Esophagus squamous epithelium (tissue), 4 donors: Measurements from ENCODE around the gene PRRX2.

ENCODE experiments used
- CTCF ChIP-seq, 6 experiments: fragments of 450-650 bp in 4 of 6; fragments of 200-600 bp in 2 of 6; sonication (generic) in 2 of 6; IDR thresholded peaks; one replicate each; pipeline ENCODE4 v1.5.1; 2016 to 2019; ENCODE audit warnings: antibody characterized with exemption in 6 of 6, mild to moderate bottlenecking in 4 of 6, moderate library complexity in 4 of 6
- POLR2A ChIP-seq, 4 donors: fragments of 450-650 bp; IDR thresholded peaks; one replicate each; pipeline ENCODE4 v1.6.1; 2017; ENCODE audit warnings: antibody characterized with exemption in 4 of 4, mild to moderate bottlenecking in 4 of 4, moderate library complexity in 3 of 4

DNA sequence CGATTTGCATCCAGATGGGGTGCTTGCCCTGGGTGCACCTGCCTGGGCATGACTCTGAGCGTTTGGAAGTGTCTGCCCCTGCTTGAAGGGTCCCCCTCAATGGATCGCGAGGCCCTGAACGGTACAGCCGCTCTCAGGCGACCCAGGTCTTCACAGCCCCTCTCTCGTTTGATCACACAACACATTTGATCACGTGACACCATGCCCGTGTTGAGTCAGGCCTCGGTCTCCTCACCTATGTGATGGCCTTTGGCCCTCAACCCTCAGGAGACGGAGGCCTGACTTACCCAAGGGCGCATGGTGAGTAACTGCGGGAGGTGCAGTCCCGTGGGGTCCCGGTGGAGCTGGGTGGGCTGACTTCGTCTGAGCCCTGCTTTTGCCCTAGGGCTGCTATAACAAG is 20.5 kb upstream of the PRRX2 start:
- TF ChIP-seq POLR2A (IDR thresholded peaks at IDR 0.05) (no peak), CTCF (IDR thresholded peaks at IDR 0.05) (no peak)
